Fibroblast of skin of abdomen (primary cell): ENCODE measurements around the gene PECR.
"Not testable (repeated sequence)": the region's sequence is repeated elsewhere in the genome, so short reads cannot be mapped to it uniquely, and the experiment has no call there.

Experiments
- DNase-seq: peaks from one replicate; pipeline ENCODE4 v3.0.0-alpha.2; 2013

The PECR gene

GRCh38 chr2:215998636-215999035 lies 83.0 kb downstream of the PECR start:
- DNase-seq: no peak

DNA sequence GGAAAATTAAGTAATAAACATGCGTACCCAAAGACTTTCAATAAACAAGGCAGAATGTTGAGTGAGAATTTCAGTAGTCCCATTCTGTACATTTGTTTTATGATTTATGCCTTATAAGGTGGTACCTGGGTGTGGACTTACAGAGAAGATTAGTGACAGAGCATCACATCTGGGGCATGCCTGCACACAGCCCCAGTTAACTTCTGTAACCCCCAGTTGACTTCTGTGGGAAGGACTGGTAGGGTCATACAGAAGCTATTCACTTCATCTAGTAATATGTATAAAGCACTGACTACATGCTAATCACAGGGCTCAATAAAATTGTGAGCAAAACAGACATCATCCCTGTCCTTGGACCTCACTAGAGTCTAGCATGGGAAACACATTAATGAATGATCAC lies 84.4 kb downstream of the PECR start:
- no peak for DNase-seq

- no peak for DNase-seq
These were observed 86.7 kb downstream of the PECR start for GRCh38 chr2:215994911-215995310.

- not testable (repeated sequence) for DNase-seq
These were observed 92.9 kb downstream of the PECR start for GRCh38 chr2:215988556-215989207.
